ENCODE measurements around the gene VPS52. TPM values are rescaled to one million over a fixed set of nuclear protein-coding genes. Genes with fewer than 3 reads are reported as not detected.

Gene VPS52
- total RNA-seq, 4 donors from 2014 or later = 37.7 to 46.5 (median 45.2) TPM

GRCh38 chr6:33215271-33216116 lies 56.2 kb downstream of the VPS52 start:
- no peak for DNase-seq (ENCODE audit: low spot score in 2 of 2)

GRCh38 chr6:33213989-33214335 lies 57.7 kb downstream of the VPS52 start:
- peaks cover 0 to 30% (median 0%) of the 10 kb centered on the region in 3 donors for H3K36me3 ChIP-seq
- H3K4me3 ChIP-seq = peak overlapping the region; percentile 24 to 57 (median 50)
- H3K9me3 ChIP-seq = no peaks in the 10 kb centered on the region
- peaks cover 0 to 20% of the 10 kb centered on the region in 2 donors for H3K27me3 ChIP-seq
- WGBS, 2 donors = 10 to 11% methylated on average over 9 of the region's 9 CpGs
- TF ChIP-seq EP300 (IDR thresholded peaks at IDR 0.05) = no peak
- TF ChIP-seq POLR2A (IDR thresholded peaks at IDR 0.05) = no peak
- TF ChIP-seq CTCF (IDR thresholded peaks at IDR 0.05) = no peak
- H3K27ac ChIP-seq = peak overlapping the region in 1 of 4 donors; percentile 53
- peaks cover 0 to 27% (median 13%) of the 10 kb centered on the region in 4 donors for H3K4me1 ChIP-seq
- DNase-seq (ENCODE audit: low spot score in 2 of 2) = no peak

More at GRCh38 chr6:33215271-33216116, 56.2 kb downstream of the VPS52 start:
- Histone ChIP-seq H3K27me3 (peaks cover 0 to 26% of the 10 kb centered on the region in 2 donors), H3K27ac (no peak overlapping the region), H3K36me3 (peaks cover 0 to 19% (median 0%) of the 10 kb centered on the region in 3 donors), H3K9me3 (no peaks in the 10 kb centered on the region), H3K4me3 (no peak overlapping the region), H3K4me1 (peaks cover 0 to 21% (median 13%) of the 10 kb centered on the region in 4 donors)
- 76 to 77% methylated on average over 9 of the region's 9 CpGs for whole genome bisulfite sequencing, 2 donors
- TF ChIP-seq EP300 (IDR thresholded peaks at IDR 0.05) (no peak), POLR2A (IDR thresholded peaks at IDR 0.05) (no peak), CTCF (IDR thresholded peaks at IDR 0.05) (no peak)

- no peaks in the 10 kb centered on the region for H3K9me3 ChIP-seq
- TF ChIP-seq POLR2A (IDR thresholded peaks at IDR 0.05) = no peak
- no peak for TF ChIP-seq EP300 (IDR thresholded peaks at IDR 0.05)
- no peak for TF ChIP-seq CTCF (IDR thresholded peaks at IDR 0.05)
- DNase-seq (ENCODE audit: low spot score in 2 of 2) = no peak
- H3K27me3 ChIP-seq = peaks cover 0 to 20% of the 10 kb centered on the region in 2 donors
- H3K36me3 ChIP-seq = peaks cover 0 to 30% (median 0%) of the 10 kb centered on the region in 3 donors
- 1% methylated on average over 43 of the region's 43 CpGs for WGBS, 2 donors
- peak overlapping the region; percentile 24 to 57 (median 50) for H3K4me3 ChIP-seq
- H3K4me1 ChIP-seq = peaks cover 0 to 32% (median 14%) of the 10 kb centered on the region in 4 donors
- peak overlapping the region in 1 of 4 donors; percentile 53 for H3K27ac ChIP-seq
Observed at GRCh38 chr6:33213166-33213988, 58.3 kb downstream of the VPS52 start.

GRCh38 chr6:33212857-33213165 lies 58.9 kb downstream of the VPS52 start:
- Histone ChIP-seq H3K27me3 (peaks cover 0 to 20% of the 10 kb centered on the region in 2 donors), H3K4me1 (peaks cover 0 to 32% (median 14%) of the 10 kb centered on the region in 4 donors), H3K9me3 (no peaks in the 10 kb centered on the region), H3K4me3 (peak overlapping the region; percentile 24 to 57 (median 50)), H3K27ac (peak overlapping the region in 1 of 4 donors; percentile 53), H3K36me3 (peaks cover 0 to 30% (median 0%) of the 10 kb centered on the region in 3 donors)
- no peak for TF ChIP-seq CTCF (IDR thresholded peaks at IDR 0.05)
- 2 to 3% methylated on average over 6 of the region's 6 CpGs for WGBS, 2 donors
- DNase-seq (ENCODE audit: low spot score in 2 of 2) = no peak
